ENCODE measurements around the gene NSD1. TPM values are rescaled to one million over a fixed set of nuclear protein-coding genes. Genes with fewer than 3 reads are reported as not detected.

NSD1 gene
- total RNA-seq, 4 donors from 2014 or later: 24.0 to 39.5 (median 32.2) TPM

- Histone ChIP-seq H3K36me3 (peaks cover 0 to 30% (median 0%) of the 10 kb centered on the region in 3 donors), H3K27ac (no peak overlapping the region), H3K4me1 (peaks cover 24 to 38% (median 25%) of the 10 kb centered on the region in 3 donors), H3K9me3 (no peaks in the 10 kb centered on the region), H3K4me3 (no peak overlapping the region), H3K27me3 (no peaks in the 10 kb centered on the region)
- intact Hi-C loops (cut with DNase I): loop anchor here (10.0 kb wide), 3 partner anchors 79 to 179 kb away; partner anchors contain the start of gene PDLIM7
- WGBS, 2 donors: 75 to 100% methylated on average over 1 to 2 of the region's 7 CpGs
- no peak for TF ChIP-seq POLR2A (IDR thresholded peaks at IDR 0.05)
- no peak for TF ChIP-seq CTCF (IDR thresholded peaks at IDR 0.05)
- no peak for DNase-seq
Observed at GRCh38 chr5:177315411-177315810, 181.8 kb downstream of the NSD1 start.

- TF ChIP-seq POLR2A (IDR thresholded peaks at IDR 0.05) (no peak), CTCF (IDR thresholded peaks at IDR 0.05) (no peak)
- no peaks in the 10 kb centered on the region for H3K9me3 ChIP-seq
- peaks cover 0 to 36% (median 0%) of the 10 kb centered on the region in 3 donors for H3K36me3 ChIP-seq
- WGBS, 2 donors: 69 to 88% methylated on average over 3 of the region's 3 CpGs
- no peaks in the 10 kb centered on the region for H3K27me3 ChIP-seq
- intact Hi-C loops (cut with DNase I): loop anchor here (10.0 kb wide), 3 partner anchors 79 to 179 kb away; partner anchors contain the start of gene PDLIM7
- no peak overlapping the region for H3K4me3 ChIP-seq
- no peak for DNase-seq
- no peak overlapping the region for H3K27ac ChIP-seq
- peaks cover 18 to 32% (median 19%) of the 10 kb centered on the region in 3 donors for H3K4me1 ChIP-seq
Observed at GRCh38 chr5:177316005-177316404, 182.4 kb downstream of the NSD1 start.

DNA sequence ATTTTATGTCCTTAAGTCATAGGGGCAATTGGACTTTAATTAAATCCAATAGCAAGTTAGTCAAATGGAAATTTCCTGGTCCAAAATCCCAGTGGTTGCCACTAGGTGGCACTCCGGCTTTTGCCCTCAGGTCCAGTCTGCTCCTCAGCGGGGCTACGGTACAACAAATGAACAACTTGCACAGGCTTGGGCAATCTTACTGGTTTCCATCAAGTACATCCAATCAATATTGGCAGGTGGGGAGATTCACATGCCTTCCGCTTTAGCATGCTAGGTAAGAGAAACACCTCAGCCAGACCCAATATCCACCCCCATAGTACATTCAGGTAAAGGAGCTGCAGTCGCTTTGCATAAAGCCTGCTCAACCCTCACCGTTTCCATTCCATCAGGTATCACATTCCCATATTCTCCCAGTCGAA is 184.4 kb downstream of the NSD1 start:
- no peaks in the 10 kb centered on the region for H3K9me3 ChIP-seq
- peaks cover under 1 to 12% (median 2%) of the 10 kb centered on the region in 3 donors for H3K4me1 ChIP-seq
- no peaks in the 10 kb centered on the region for H3K27me3 ChIP-seq
- no peak overlapping the region for H3K27ac ChIP-seq
- 24 to 27% methylated on average over 7 of the region's 7 CpGs for WGBS, 2 donors
- H3K4me3 ChIP-seq: no peak overlapping the region
- peaks cover 0 to 45% (median 0%) of the 10 kb centered on the region in 3 donors for H3K36me3 ChIP-seq
- intact Hi-C loops (cut with DNase I): loop anchor here (10.0 kb wide), 3 partner anchors 77 to 177 kb away; partner anchors contain the start of gene PDLIM7
- DNase-seq: no peak
- TF ChIP-seq CTCF (IDR thresholded peaks at IDR 0.05) (peak; percentile 70 to 93 (median 90)), POLR2A (IDR thresholded peaks at IDR 0.05) (no peak)

- Histone ChIP-seq H3K4me3 (no peak overlapping the region), H3K4me1 (peaks cover 0 to 10% (median 0%) of the 10 kb centered on the region in 3 donors), H3K27me3 (no peaks in the 10 kb centered on the region), H3K27ac (no peak overlapping the region), H3K9me3 (no peaks in the 10 kb centered on the region), H3K36me3 (peaks cover 0 to 58% (median 4%) of the 10 kb centered on the region in 3 donors)
- WGBS, 2 donors: 85 to 89% methylated on average over 7 to 8 of the region's 14 CpGs
- TF ChIP-seq POLR2A (IDR thresholded peaks at IDR 0.05): no peak
- no peak for TF ChIP-seq CTCF (IDR thresholded peaks at IDR 0.05)
- intact Hi-C loops (cut with DNase I): loop anchor here (10.0 kb wide), 3 partner anchors 75 to 175 kb away; partner anchors contain the start of gene PDLIM7
- DNase-seq: no peak
Observed at GRCh38 chr5:177319913-177320588, 186.5 kb downstream of the NSD1 start.

GRCh38 chr5:177320879-177321278 is 187.3 kb downstream of the NSD1 start:
- Histone ChIP-seq H3K4me1 (peaks cover 0 to 10% (median 0%) of the 10 kb centered on the region in 3 donors), H3K27me3 (no peaks in the 10 kb centered on the region), H3K9me3 (no peaks in the 10 kb centered on the region), H3K27ac (no peak overlapping the region), H3K4me3 (no peak overlapping the region), H3K36me3 (peaks cover 0 to 64% (median 4%) of the 10 kb centered on the region in 3 donors)
- intact Hi-C loops (cut with DNase I): no loop called here
- WGBS, 2 donors: 78 to 79% methylated on average over 7 of the region's 7 CpGs
- DNase-seq: no peak
- TF ChIP-seq POLR2A (IDR thresholded peaks at IDR 0.05) (no peak), CTCF (IDR thresholded peaks at IDR 0.05) (no peak)

Measured in esophagus squamous epithelium (tissue), 5 donors.